OCI-LY1 (cell line): ENCODE results near the gene ZNF816.
A peak's percentile ranks its signal among the peaks of the same experiment; 100 is the strongest.

ENCODE experiments used
- H2AFZ ChIP-seq: fragments of 200-600 bp; sonication (generic), shearing (Covaris generic); 2 replicates; pipeline ENCODE4 v1.6.0; 2014; ENCODE audit warnings: antibody characterized with exemption, mild to moderate bottlenecking, low read length
- H3F3A ChIP-seq: fragments of 200-600 bp; sonication (generic), shearing (Covaris generic); 2 replicates; pipeline ENCODE4 v1.6.0; 2014; ENCODE audit warnings: mild to moderate bottlenecking, antibody characterized with exemption, low read length, moderate library complexity; ENCODE audit not compliant: insufficient read depth
- H3K27ac ChIP-seq: fragments of 200-600 bp; sonication (generic); 2 replicates; pipeline ENCODE4 v1.5.1; 2014; ENCODE audit warnings: low read length, mixed run types, mild to moderate bottlenecking, low read depth; ENCODE audit not compliant: poor library complexity, severe bottlenecking
- H3K27me3 ChIP-seq: fragments of 200-600 bp; sonication (generic); 2 replicates; pipeline ENCODE4 v1.6.0; 2014; ENCODE audit warnings: antibody characterized with exemption, mild to moderate bottlenecking, low read length, moderate library complexity; ENCODE audit not compliant: insufficient read depth
- H3K36me3 ChIP-seq: fragments of 200-600 bp; sonication (generic); 2 replicates; pipeline ENCODE4 v1.6.1; 2014; ENCODE audit warnings: mild to moderate bottlenecking, antibody characterized with exemption, low read length, moderate library complexity, mixed read lengths; ENCODE audit not compliant: insufficient read depth
- H3K4me1 ChIP-seq: fragments of 200-600 bp; sonication (generic); 2 replicates; pipeline ENCODE4 v1.5.1; 2014; ENCODE audit warnings: mild to moderate bottlenecking, low read length, moderate library complexity; ENCODE audit not compliant: insufficient read depth, severe bottlenecking
- H3K4me2 ChIP-seq: fragments of 200-600 bp; sonication (generic), shearing (Covaris generic); 2 replicates; pipeline ENCODE4 v1.6.1; 2014; ENCODE audit warnings: low read length
- H3K4me3 ChIP-seq: fragments of 200-600 bp; sonication (generic); 2 replicates; pipeline ENCODE4 v1.5.1; 2014; ENCODE audit warnings: low read length, low read depth, mild to moderate bottlenecking, mixed read lengths; ENCODE audit not compliant: poor library complexity, severe bottlenecking
- H3K79me2 ChIP-seq: fragments of 200-600 bp; shearing (Covaris generic); 2 replicates; pipeline ENCODE4 v1.6.1; 2016; ENCODE audit warnings: mixed run types, low read length, mixed read lengths; ENCODE audit not compliant: insufficient read depth
- H3K9ac ChIP-seq: fragments of 200-600 bp; sonication (generic), shearing (Covaris generic); 2 replicates; pipeline ENCODE4 v1.6.1; 2014; ENCODE audit warnings: mild to moderate bottlenecking, low read length, mixed read lengths
- H3K9me2 ChIP-seq: fragments of 200-600 bp; sonication (generic), shearing (Covaris generic); 2 replicates; pipeline ENCODE4 v1.6.1; 2014; ENCODE audit warnings: low read depth, mild to moderate bottlenecking, low read length, mixed read lengths
- H3K9me3 ChIP-seq: fragments of 200-600 bp; shearing (Covaris generic); 2 replicates; pipeline ENCODE4 v1.6.1; 2014; ENCODE audit warnings: low read length, mixed read lengths
- H4K20me1 ChIP-seq: fragments of 200-600 bp; sonication (generic), shearing (Covaris generic); 2 replicates; pipeline ENCODE4 v1.6.0; 2016; ENCODE audit warnings: mild to moderate bottlenecking, low read length; ENCODE audit not compliant: insufficient read depth
- CTCF ChIP-seq: fragments of 200-600 bp; sonication (generic), shearing (Covaris generic); IDR thresholded peaks from 2 replicates; pipeline ENCODE4 v1.5.1; 2017; ENCODE audit warnings: mild to moderate bottlenecking, antibody characterized with exemption, low read length, moderate library complexity, mixed read lengths
- EZH2 ChIP-seq: fragments of 200-600 bp; sonication (generic), shearing (Covaris generic); IDR thresholded peaks from 2 replicates; pipeline ENCODE4 v1.8.0; 2017; ENCODE audit warnings: borderline replicate concordance, mixed run types, mild to moderate bottlenecking, antibody characterized with exemption, low read length, moderate library complexity, mixed read lengths

Gene ZNF816

DNA sequence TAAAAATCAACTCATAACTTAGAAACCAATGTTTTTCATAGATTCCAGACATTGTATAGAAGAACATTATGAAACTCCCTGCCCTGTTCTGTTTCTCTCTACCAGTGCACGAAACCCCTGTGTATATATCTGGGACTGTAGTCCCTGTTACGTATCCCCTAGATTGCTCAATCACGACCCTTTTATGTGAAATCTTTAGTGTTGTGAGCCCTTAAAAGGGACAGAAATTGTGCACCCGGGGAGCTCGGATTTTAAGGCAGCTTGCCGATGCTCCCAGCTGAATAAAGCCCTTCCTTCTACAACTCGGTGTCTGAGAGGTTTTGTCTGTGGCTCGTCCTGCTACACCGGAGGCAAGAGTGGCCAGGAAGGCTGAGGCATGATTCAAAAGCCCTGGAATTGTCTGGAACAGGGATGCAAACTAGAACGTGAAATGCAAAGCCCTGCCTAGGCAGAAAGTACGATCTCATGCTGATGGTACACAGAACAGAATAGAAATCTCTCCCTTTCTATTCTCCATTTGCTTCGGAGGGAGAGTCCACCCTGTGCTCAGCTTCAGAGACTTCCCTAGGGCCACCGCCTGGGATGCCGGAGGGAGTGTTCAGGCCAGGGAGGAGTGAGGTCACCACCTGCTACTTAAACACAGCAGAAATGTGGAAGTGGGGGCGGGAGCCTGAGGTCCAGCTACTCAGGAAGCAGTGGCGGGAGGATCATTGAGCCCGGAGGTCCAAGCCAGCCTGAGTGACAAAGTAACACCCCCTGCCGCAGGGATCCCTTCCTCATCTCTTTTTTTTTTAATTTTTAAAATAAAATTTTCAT is 38.7 kb downstream of the ZNF816 start:
- peaks cover 16% of the 10 kb centered on the region for H3K4me1 ChIP-seq
- H2AFZ ChIP-seq, result no peak overlapping the region
- H3K4me2 ChIP-seq, result peak overlapping the region; percentile 83
- H3K36me3 ChIP-seq, result peaks cover 28% of the 10 kb centered on the region
- H3K27ac ChIP-seq, result no peak overlapping the region
- H3K27me3 ChIP-seq, result no peaks in the 10 kb centered on the region
- H4K20me1 ChIP-seq, result no peaks in the 10 kb centered on the region
- H3K4me3 ChIP-seq, result peak overlapping the region; percentile 99
- H3F3A ChIP-seq, result no peaks in the 10 kb centered on the region
- H3K79me2 ChIP-seq, result no peaks in the 10 kb centered on the region
- H3K9me2 ChIP-seq, result no peaks in the 10 kb centered on the region
- H3K9me3 ChIP-seq, result peaks cover 4% of the 10 kb centered on the region; the same call in 1 of the 2 replicates
- peak overlapping the region; percentile 99; the same call in 1 of the 2 replicates for H3K9ac ChIP-seq
- TF ChIP-seq EZH2 (no peak), CTCF (no peak)

GRCh38 chr19:52922841-52923777 is 39.6 kb downstream of the ZNF816 start, which contains the start of gene ZNF888:
Gene ZNF888, minus strand, starts transcription at chr19:52923428. Its CDS starts 5,555 bp downstream, at chr19:52917873.
- Histone ChIP-seq H4K20me1 (no peaks in the 10 kb centered on the region), H3K27me3 (no peaks in the 10 kb centered on the region), H3K4me1 (peaks cover 16% of the 10 kb centered on the region), H2AFZ (peak within 1 kb of the TSS; percentile 89; the same call in 1 of the 2 replicates), H3F3A (no peaks in the 10 kb centered on the region), H3K9ac (peak within 1 kb of the TSS; percentile 99), H3K27ac (peak within 1 kb of the TSS; percentile 74), H3K4me2 (peak within 1 kb of the TSS; percentile 83), H3K79me2 (no peaks in the 10 kb centered on the region), H3K9me3 (no peaks in the 10 kb centered on the region), H3K9me2 (no peaks in the 10 kb centered on the region), H3K4me3 (peak within 1 kb of the TSS; percentile 99), H3K36me3 (peaks cover 23% of the 10 kb centered on the region)
- TF ChIP-seq EZH2, result no peak

- TF ChIP-seq CTCF, result no peak
- no peak for TF ChIP-seq EZH2
- H3K36me3 ChIP-seq, result peaks cover 62% of the 10 kb centered on the region
- H3K4me1 ChIP-seq, result peaks cover 6% of the 10 kb centered on the region
- H3K4me3 ChIP-seq, result no peak overlapping the region
- no peaks in the 10 kb centered on the region for H3K27me3 ChIP-seq
- H3K9me2 ChIP-seq, result no peaks in the 10 kb centered on the region
- H3K9me3 ChIP-seq, result no peaks in the 10 kb centered on the region
- no peak overlapping the region for H2AFZ ChIP-seq
- no peaks in the 10 kb centered on the region for H3F3A ChIP-seq
- H3K27ac ChIP-seq, result no peak overlapping the region
- H3K4me2 ChIP-seq, result no peak overlapping the region
- H3K79me2 ChIP-seq, result no peaks in the 10 kb centered on the region
- H3K9ac ChIP-seq, result no peak overlapping the region
- no peaks in the 10 kb centered on the region for H4K20me1 ChIP-seq
Measured at GRCh38 chr19:52917531-52917930, 45.1 kb downstream of the ZNF816 start.
